Stimulated activated CD8-positive, alpha-beta memory T cell treated with anti-CD3 and anti-CD28 coated beads, Interleukin-2, amount 100 ng/mL, for 1 hour (primary cell): ENCODE measurements around the gene AP3S2.

ENCODE experiments used
- DNase-seq, 2 donors: peaks; one replicate each; pipeline ENCODE4 v3.0.0-alpha.2; 2020; ENCODE audit warnings: low read depth in 2 of 2

AP3S2 gene

GRCh38 chr15:89814112-89814742 is 79.6 kb downstream of the AP3S2 start:
- DNase-seq = no peak

- no peak for DNase-seq
Observed at GRCh38 chr15:89813381-89814111, 80.2 kb downstream of the AP3S2 start.

GRCh38 chr15:89812847-89813320 is 80.9 kb downstream of the AP3S2 start:
- no peak for DNase-seq

- no peak for DNase-seq
Observed at GRCh38 chr15:89812011-89812846, 81.6 kb downstream of the AP3S2 start.

- DNase-seq = no peak
Observed at GRCh38 chr15:89810837-89811236, 83.0 kb downstream of the AP3S2 start.

- DNase-seq = no peak
Observed at GRCh38 chr15:89809787-89810148, 84.0 kb downstream of the AP3S2 start.

- DNase-seq = no peak
Observed at GRCh38 chr15:89809093-89809786, 84.6 kb downstream of the AP3S2 start.

GRCh38 chr15:89808160-89808870 is 85.5 kb downstream of the AP3S2 start:
- no peak for DNase-seq

- DNase-seq = no peak
Observed at GRCh38 chr15:89807689-89808088, 86.1 kb downstream of the AP3S2 start.

GRCh38 chr15:89806559-89807550 is 86.9 kb downstream of the AP3S2 start:
- DNase-seq = no peak

GRCh38 chr15:89806210-89806558 is 87.6 kb downstream of the AP3S2 start:
- no peak for DNase-seq

- DNase-seq = no peak
Observed at GRCh38 chr15:89805241-89806209, 88.3 kb downstream of the AP3S2 start.

- DNase-seq = no peak
Observed at GRCh38 chr15:89803941-89804800, 89.6 kb downstream of the AP3S2 start.

- DNase-seq = no peak
Observed at GRCh38 chr15:89802986-89803824, 90.6 kb downstream of the AP3S2 start.

GRCh38 chr15:89802231-89802928 is 91.4 kb downstream of the AP3S2 start:
- DNase-seq = no peak

GRCh38 chr15:89801471-89802195 is 92.2 kb downstream of the AP3S2 start:
- DNase-seq = no peak
